Coronary artery (tissue), 2 donors: Measurements from ENCODE around the gene OMA1.
"Not testable (repeated sequence)": the region's sequence is repeated elsewhere in the genome, so short reads cannot be mapped to it uniquely, and the experiment has no call there.

Experiments
- DNase-seq: peaks from one replicate; pipeline ENCODE4 v3.0.0-alpha.2; 2017; ENCODE audit warnings: low spot score
- H3K27ac ChIP-seq, 2 donors: fragments of 200-600 bp; sonication (generic); one replicate each; pipeline ENCODE4 v1.5.1; 2016 to 2019
- H3K4me3 ChIP-seq: fragments of 200-600 bp; sonication (generic); 2 replicates; pipeline ENCODE4 v1.5.1; 2016; ENCODE audit warnings: mild to moderate bottlenecking, moderate library complexity
- TF ChIP-seq, protein P1 (sequence below): fragments of 200-600 bp; sonication (generic); IDR thresholded peaks from one replicate; pipeline ENCODE4 v1.5.1; 2019; ENCODE audit warnings: antibody characterized with exemption

OMA1 gene

GRCh38 chr1:58545591-58546519 is 671 bp downstream of the OMA1 start:
- peak overlapping the region; percentile 82 for H3K4me3 ChIP-seq
- DNase-seq, result peak; percentile 92
- TF ChIP-seq, protein P1, sequence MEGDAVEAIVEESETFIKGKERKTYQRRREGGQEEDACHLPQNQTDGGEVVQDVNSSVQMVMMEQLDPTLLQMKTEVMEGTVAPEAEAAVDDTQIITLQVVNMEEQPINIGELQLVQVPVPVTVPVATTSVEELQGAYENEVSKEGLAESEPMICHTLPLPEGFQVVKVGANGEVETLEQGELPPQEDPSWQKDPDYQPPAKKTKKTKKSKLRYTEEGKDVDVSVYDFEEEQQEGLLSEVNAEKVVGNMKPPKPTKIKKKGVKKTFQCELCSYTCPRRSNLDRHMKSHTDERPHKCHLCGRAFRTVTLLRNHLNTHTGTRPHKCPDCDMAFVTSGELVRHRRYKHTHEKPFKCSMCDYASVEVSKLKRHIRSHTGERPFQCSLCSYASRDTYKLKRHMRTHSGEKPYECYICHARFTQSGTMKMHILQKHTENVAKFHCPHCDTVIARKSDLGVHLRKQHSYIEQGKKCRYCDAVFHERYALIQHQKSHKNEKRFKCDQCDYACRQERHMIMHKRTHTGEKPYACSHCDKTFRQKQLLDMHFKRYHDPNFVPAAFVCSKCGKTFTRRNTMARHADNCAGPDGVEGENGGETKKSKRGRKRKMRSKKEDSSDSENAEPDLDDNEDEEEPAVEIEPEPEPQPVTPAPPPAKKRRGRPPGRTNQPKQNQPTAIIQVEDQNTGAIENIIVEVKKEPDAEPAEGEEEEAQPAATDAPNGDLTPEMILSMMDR, result no peak
- peak overlapping the region; percentile 100 for H3K27ac ChIP-seq

GRCh38 chr1:58543260-58543659 is 3.3 kb downstream of the OMA1 start:
- no peak for DNase-seq
- TF ChIP-seq, protein P1, result no peak
- Histone ChIP-seq H3K27ac (no peak overlapping the region), H3K4me3 (no peak overlapping the region)

- DNase-seq, result no peak
- TF ChIP-seq, protein P1, result no peak
- no peak overlapping the region for H3K27ac ChIP-seq
- no peak overlapping the region for H3K4me3 ChIP-seq
Measured at GRCh38 chr1:58539553-58539952, 7.0 kb downstream of the OMA1 start.

DNA sequence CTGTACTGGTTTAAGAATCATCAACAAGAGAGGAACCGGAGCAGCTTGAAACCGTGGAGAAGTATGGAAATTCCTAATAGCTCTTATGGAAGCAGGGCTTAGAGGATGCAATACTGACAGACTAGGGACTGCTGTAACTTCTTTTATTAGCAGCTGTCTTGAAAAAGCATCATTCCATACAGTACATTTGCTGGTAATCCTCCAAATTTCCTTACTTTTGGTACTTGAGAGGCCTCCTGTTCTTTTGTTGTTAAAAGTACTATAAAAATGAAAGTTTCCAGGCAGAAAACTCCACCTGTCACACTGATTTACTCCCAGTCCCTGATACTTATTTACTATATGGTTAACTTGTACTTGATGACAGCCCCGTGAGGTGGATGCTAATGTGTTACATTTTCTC is 7.7 kb downstream of the OMA1 start:
- H3K4me3 ChIP-seq, result no peak overlapping the region
- TF ChIP-seq, protein P1, result no peak
- no peak overlapping the region for H3K27ac ChIP-seq
- no peak for DNase-seq

GRCh38 chr1:58531842-58532241 is 14.7 kb downstream of the OMA1 start:
- DNase-seq, H3K27ac ChIP-seq, H3K4me3 ChIP-seq: not testable (repeated sequence)

- no peak overlapping the region for H3K27ac ChIP-seq
- TF ChIP-seq, protein P1, result no peak
- no peak for DNase-seq
- no peak overlapping the region for H3K4me3 ChIP-seq
Measured at GRCh38 chr1:58529284-58529683, 17.2 kb downstream of the OMA1 start.

- no peak overlapping the region for H3K4me3 ChIP-seq
- H3K27ac ChIP-seq, result no peak overlapping the region
- DNase-seq, result no peak
- TF ChIP-seq, protein P1, result no peak
Measured at GRCh38 chr1:58528518-58528917, 18.0 kb downstream of the OMA1 start.
